HG02571 (cell line): Measurements from ENCODE around the gene RBBP8.

Experiments
- ATAC-seq: cut with Tn5 transposase; IDR thresholded peaks from one replicate; pipeline ENCODE4 v1.9.1; 2021; ENCODE audit warnings: mild to moderate bottlenecking, moderate library complexity; ENCODE audit not compliant: unreplicated experiment

RBBP8 gene

DNA sequence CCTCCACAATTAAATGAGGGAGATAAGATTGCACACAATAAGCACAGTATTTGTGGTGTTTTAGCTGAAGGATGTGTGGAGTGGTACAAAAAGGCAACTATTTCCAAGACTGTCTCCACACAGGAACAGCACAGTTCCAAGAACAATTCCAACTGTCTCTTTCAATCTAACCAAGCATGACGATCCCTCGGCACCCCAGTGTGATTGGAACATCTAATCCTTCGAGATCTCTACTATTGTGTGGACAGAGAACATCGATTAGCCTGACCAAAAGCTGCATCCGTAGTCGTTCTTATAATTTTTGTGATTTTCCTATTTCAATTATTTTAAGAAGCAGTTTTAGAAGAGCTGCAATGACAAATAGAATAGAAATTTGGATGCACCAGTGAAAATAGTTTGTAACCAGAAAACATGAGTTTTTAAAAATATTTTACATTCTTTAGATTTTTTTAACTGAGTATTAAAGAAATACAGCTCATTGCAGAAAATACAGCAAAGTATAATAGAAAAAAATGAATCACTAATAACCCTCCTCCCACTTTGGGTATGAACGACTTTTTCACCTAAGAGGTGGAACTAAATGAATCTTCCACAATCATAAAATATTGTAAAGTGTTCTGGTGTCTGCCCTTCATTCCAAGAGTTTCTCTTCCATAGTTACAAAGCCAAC lies 125.8 kb downstream of the RBBP8 start:
- ATAC-seq, result no peak

DNA sequence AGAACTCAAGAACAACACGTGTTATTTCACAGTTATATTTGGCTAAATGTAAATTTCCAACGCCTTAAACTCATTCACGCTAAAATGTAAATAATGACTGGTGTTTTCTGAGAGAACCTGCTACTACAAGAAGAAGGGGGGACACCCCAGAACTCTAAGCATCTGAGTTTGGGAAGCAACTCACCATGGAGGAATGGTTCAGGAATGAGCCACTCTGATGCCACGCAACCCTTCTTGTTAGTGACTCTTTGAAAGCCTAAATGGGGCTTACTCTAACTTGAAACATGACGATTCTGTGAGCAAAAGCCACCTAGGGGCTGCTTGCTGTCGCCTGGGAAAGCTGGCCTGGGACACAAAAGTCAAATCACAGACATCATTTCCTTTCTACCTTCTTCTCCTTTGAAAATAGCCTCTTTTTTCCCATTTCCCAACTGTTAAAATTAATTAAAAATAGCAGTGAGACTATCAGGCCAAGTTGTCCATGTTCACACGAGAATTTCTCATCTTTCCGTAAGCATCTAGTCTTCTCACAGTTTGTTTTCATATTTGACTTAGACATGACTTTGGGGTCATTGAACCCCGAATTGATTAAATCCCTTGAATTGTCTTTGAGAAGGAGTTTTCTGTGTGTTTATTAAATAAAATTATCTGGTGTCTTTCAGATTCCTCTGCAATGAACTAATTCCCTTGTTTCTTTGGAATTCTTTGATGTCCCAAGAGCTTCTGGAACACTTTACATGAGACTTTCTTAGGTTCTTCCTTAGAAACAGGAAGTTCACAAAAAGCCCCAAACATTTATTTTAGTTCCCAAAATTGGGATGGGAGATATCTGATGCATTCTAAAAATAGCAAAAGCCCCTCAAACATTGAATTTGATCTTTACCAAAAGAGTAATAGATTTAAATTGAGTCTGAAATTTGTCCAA lies 126.7 kb downstream of the RBBP8 start:
- ATAC-seq, result no peak

DNA sequence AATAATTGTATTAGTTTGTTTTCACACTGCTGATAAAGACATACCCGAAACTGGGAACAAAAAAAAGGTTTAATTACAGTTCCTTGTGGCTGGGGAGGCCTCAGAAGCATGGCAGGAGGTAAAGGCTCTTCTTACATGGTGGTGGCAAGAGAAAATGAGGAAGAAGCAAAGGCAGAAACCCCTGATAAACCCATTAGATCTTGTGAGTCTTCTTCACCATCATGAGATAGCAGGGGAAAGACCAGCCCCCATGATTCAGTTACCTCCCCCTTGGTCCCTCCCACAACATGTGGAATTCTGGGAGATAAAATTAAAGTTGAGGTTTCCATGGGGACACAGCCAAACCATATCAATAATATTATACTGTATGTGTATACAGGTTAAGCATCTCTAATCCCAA lies 128.9 kb downstream of the RBBP8 start:
- ATAC-seq, result no peak

DNA sequence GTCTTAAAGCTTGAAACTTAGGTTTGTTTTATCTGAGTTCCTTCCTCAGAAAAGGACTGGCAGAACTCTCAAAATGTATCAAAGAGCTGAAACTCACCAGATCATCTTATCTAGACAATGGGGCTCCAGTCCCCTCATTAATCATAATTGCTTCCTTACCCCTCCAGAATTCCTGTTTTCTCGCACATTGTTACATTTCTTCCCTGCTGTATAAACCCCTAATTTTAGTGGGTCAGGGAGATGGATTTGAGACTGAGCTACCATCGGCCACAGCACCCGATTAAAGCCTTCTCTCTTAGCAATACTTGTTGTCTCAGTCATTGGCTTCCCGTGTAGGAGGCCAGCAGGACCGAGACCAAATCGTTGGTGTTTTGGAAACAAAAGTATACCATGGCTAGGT lies 130.4 kb downstream of the RBBP8 start:
- ATAC-seq, result no peak

DNA sequence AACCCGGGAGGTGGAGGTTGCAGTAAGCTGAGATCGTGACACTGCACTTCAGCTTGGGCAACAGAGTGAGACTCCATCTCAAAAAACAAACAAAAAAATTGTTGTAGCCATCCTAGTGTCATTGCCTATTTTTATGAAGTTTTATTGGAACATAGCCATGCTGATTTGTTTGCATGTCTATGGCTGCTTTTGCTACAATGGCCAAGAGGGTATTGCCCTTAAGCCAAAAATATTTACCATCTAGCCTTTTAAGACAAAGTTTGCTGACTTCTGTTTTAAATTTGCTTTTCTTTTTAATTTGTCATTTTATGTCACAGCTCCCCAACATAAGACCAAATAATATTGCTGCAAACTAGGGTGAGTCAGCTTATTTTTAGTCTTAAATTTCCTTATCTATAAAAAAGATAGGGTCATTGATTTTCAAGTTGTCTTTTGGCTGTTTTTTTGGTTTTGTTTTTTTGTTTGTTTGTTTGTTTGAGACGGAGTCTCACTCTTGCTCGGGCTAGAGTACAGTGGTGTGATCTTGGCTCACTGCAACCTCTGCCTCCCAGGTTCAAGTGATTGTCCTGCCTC lies 132.2 kb downstream of the RBBP8 start:
- ATAC-seq, result no peak

DNA sequence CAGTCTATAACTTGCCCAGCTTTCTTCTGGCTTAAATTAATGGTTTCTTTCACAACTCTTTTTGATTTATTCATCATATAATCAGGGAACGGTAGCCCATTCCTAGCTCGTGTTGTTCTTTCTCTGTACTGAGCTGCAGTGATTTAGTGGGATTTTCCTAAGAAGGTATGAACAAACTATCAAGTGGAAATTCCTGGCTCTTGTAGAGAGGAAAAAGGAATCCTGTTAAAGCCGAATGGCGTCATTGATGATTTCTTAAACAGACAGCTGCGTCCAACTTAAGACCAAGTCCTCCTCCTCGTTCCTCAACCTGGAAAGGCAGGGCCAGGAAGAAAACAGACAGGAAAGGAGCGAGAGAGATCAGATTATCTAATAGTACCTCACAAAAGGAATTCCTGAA lies 132.9 kb downstream of the RBBP8 start:
- ATAC-seq, result no peak

DNA sequence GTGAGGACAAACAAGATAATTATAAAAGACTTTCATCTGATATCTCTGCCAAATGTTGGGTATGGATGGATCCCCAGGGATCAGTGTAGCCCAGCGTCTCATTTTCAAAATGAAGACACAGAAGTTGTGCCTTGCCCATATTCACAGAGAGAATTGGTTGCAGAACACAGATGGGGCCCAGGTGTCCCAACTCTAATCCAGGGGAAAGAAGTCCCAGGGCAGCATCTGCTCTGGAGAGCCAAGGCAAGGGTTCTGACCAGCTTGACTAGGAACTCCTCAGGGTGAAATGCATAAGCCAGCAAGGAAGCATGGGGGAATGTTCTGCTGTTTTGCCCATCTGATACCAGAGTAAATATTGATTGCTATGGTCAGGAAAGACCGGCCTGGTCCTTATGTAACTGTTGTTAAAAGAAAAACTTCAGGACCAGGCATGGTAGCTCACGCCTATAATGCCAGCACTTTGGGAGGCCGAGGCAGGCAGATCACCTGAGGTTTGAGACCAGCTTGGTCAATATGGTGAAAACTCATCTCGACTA lies 133.4 kb downstream of the RBBP8 start:
- no peak for ATAC-seq

DNA sequence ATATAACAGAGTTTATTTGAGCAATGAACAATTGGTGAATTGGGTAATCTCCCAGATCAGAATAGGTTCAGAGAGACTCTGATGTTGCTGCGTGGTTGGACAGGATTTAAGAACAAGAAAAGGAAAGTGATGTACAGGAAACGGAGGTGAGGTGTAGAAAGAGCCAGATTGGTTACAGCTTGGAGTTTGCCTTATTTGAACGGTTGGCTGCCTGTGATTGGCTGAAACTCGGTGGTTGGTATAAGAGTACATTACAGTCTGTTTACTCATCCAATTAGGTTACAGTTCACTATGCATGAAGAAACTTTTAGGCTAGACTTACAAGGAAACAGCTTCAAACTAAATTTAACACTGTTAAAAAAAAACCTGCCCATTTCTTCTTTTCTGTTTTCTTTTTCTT lies 134.1 kb downstream of the RBBP8 start:
- no peak for ATAC-seq

DNA sequence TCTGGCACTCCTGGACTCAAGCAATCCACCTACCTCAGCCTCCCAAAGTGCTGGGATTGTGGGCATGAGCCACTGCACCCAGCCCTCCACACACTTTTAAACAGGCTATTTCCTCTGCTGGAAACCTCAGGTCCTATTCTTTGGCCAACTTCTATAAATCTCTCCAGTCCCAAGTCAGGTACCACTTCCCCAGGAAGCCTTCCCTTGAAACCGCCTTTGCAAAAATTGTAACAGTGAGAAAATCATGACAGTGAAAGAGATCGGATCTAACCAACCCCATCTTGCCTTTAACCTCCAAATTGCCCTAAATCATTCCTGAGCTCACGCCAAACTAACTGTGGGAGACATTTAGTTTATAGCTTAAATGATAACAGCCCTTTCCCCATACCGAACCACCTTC lies 134.9 kb downstream of the RBBP8 start:
- no peak for ATAC-seq

DNA sequence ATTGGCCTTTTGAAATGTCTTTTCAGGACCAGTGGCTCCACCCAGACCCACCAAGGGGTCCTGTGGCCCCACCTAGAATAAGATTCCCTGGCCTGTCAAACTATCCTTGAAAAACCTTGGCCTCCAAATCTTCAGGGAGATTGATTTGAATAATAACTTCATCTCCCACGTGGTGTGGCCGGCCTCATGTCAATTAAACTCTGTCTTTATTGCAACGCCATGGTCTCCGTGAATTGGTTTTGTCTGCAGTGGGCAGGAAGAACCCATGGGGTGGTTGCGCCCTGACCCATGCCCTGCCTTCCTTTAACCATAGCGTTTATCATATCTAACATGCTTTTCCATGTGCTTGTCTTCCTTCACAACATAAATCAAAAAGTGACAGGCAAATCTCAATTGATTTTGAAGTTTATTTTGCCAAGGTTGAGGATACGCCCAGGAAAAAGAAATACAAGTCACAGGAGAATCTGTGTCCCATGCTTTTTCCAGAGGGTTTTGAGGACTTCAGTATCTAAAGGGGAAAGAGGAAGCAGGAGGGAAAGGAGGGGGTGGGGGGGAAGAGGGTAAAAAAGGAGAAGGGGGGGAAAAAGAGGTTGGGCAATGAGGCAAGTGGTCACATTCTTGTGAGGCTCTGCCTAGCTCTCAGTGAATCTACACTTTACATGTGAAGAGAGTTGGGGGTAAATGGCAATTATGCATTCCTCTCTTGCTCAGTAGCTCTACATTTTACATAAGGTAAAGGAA lies 135.6 kb downstream of the RBBP8 start:
- no peak for ATAC-seq

DNA sequence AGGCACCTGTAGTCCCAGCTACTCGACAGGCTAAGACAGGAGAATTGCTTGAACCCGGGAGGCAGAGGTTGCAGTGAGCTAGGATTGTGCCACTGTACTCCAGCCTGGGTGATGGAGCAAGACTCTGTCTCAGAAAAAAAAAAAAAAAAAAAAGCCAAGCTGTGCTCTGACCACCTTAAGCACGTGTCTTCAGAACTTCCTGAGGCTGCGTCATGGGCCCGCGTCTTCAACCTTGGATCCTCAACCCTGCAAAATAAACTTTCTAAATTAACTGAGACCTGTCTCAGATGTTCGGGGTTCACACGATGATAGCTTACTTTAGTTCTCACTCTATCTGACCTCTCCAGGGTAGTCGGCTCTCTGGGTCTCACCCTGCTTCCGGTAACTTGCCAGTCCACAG lies 136.4 kb downstream of the RBBP8 start:
- ATAC-seq, result no peak

DNA sequence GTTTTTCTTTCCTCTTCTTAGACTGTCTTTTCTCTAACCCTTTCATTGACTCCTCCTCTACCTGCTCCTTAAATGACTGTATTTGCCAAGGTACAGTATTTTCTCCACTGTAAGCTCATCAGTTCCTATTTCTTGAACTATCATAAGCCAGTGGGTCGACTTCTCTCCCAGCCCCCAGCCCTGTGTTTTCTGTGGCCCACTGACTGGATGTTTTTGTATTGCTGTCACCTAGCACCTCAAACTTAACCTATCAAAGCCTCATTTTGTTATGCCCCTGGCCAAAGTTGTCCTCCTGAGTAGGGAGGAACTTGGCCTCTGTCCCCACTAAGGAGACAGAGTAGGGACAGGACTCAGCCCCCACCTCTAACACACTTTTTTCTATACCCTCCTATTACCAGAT lies 136.8 kb downstream of the RBBP8 start:
- no peak for ATAC-seq

DNA sequence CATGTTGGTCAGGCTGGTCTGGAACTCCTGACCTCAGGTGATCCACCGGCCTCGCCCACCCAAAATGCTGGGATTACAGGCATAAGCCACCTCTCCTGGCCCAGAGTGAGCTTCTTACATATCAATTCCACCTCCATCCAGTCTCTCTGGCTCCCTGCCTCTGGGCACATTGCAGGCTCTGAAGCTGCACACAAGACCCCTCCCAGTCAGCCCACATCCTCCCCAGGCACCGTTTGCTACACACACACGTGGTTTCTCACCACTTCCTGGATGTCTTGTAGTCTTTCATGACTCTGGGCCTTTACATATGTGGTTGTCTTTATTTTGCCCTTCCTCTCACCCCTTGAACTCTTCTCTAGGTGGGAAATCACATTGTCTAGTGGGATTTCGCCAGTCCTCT lies 138.2 kb downstream of the RBBP8 start:
- no peak for ATAC-seq

DNA sequence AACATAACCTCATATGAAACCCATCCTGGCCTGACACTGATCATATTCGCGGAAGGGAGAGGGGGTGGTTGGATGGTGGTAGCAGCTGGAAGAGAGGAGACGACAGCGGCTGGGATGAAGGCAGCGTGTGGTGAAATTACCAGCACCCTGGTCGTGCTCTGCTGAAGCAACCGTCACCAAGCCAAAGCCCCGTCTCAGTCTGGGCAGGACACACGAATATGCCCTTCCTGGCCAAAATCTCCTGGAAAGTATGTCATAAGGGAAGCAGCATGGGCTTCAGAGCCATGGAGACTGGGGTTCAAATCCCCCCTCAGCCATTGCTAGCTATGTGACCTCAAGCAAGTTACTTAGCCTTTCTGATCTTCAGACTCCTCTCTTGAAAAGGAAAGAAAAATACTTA lies 139.0 kb downstream of the RBBP8 start:
- ATAC-seq, result no peak

DNA sequence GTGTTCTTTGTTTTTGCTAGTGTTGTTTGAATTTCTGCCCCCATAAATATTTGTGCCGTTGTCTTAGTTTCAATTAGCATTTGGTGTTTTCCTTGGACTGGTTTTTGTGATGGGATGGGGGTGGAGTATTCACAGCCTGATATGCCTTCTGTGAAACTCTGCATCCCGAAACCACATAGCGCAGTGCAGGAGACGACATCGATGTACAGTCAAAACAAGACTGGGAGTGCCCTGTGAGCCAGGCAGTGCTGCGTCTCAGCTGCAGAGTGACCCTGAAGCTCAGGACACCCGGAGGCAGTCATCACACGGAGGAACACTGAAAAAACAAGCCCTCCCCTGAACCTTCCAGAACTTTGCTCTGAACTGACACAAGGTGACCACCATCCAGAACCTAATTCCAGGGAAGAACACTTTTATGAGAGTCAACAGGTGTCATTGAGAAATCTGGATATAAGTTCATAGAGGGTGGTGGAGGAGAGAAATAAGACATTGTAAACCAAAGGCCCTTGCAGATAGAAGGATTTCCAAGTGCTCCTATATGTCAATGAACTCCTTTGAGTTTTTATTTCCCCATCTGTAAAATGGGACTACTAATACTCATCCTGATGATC lies 141.0 kb downstream of the RBBP8 start:
- ATAC-seq, result no peak
